MCF 10A (cell line): ENCODE data around the gene MMP8. TPM values are rescaled to one million over a fixed set of nuclear protein-coding genes. Genes with fewer than 3 reads are reported as not detected.

Experiments used
- BruUV-seq: library from RNA; stranded (reverse); fragments of 400-500 nt; replicated peaks from 2 replicates; lab custom pipeline; 2021; lab: Mats Ljungman, UMichigan
- CTCF ChIA-PET: fragments of 300-600 bp; sonication (Branson Sonifier 250); formaldehyde crosslinking; extraction: SDS; loops from one replicate; lab custom pipeline; 2021; ENCODE audit warnings: antibody characterized with exemption, inconsistent platforms; lab: Yijun Ruan, JAX
- POLR2A ChIA-PET: fragments of 300-600, 350-650 bp; sonication (Branson Sonifier 250); formaldehyde crosslinking; extraction: SDS; loops from one replicate; lab custom pipeline; 2020; ENCODE audit warnings: antibody characterized with exemption, inconsistent platforms; lab: Yijun Ruan, JAX
- DNase-seq: peaks from one replicate; pipeline ENCODE4 v3.0.0-alpha.2; 2018; ENCODE audit not compliant: unreplicated experiment
- H3K27ac Mint-ChIP-seq: one replicate; pipeline ENCODE4 v1.8.0; 2022; ENCODE audit warnings: mild to moderate bottlenecking, low read depth, mixed read lengths; ENCODE audit not compliant: unreplicated experiment
- H3K27me3 Mint-ChIP-seq: one replicate; pipeline ENCODE4 v1.8.0; 2022; ENCODE audit warnings: mixed read lengths; ENCODE audit not compliant: insufficient read depth, unreplicated experiment
- H3K36me3 Mint-ChIP-seq: one replicate; pipeline ENCODE4 v1.8.0; 2022; ENCODE audit warnings: mild to moderate bottlenecking, moderate library complexity, mixed read lengths; ENCODE audit not compliant: insufficient read depth, unreplicated experiment
- H3K4me1 Mint-ChIP-seq: one replicate; pipeline ENCODE4 v1.8.0; 2022; ENCODE audit warnings: mixed read lengths; ENCODE audit not compliant: insufficient read depth, unreplicated experiment
- H3K4me3 Mint-ChIP-seq: one replicate; pipeline ENCODE4 v1.8.0; 2022; ENCODE audit warnings: mild to moderate bottlenecking, moderate library complexity, mixed read lengths; ENCODE audit not compliant: unreplicated experiment
- H3K9me3 Mint-ChIP-seq: one replicate; pipeline ENCODE4 v1.8.0; 2022; ENCODE audit warnings: mixed read lengths; ENCODE audit not compliant: unreplicated experiment
- CTCF ChIP-seq: fragments of 200-600 bp; IDR thresholded peaks from one replicate; pipeline ENCODE4 v1.8.0; 2022; ENCODE audit warnings: antibody characterized with exemption, mild to moderate bottlenecking; ENCODE audit not compliant: unreplicated experiment
- intact Hi-C: fragments of 100-400 bp; cut with micrococcal nuclease; formaldehyde crosslinking; loops from 2 replicates; pipeline ENCODE4 v1.14.1; 2022
- total RNA-seq: library from RNA; stranded (reverse); gene quantifications from 2 replicates; pipeline ENCODE4 v1.2.3, GENCODE V29; 2022

The MMP8 gene
- total RNA-seq, 1 experiment from 2014 or later = not detected

GRCh38 chr11:102760344-102761035 lies 35.7 kb upstream of the MMP8 start:
- Mint-ChIP-seq H3K9me3 (no peaks in the 10 kb centered on the region), H3K36me3 (no peaks in the 10 kb centered on the region), H3K4me1 (peaks cover 22% of the 10 kb centered on the region), H3K4me3 (no peak overlapping the region), H3K27ac (peak overlapping the region; percentile 57), H3K27me3 (no peaks in the 10 kb centered on the region)
- ChIA-PET POLR2A (interaction anchor here (0.7 to 2.1 kb wide), 11 partner anchors 9 to 91 kb away, joined by 3 to 11 read pairs (median 3); partner anchors contain the start of gene MMP10), CTCF (interaction anchor here (0.7 kb wide), 1 partner anchor 649 kb away, joined by 6 read pairs; no protein-coding TSS in a partner anchor)
- intact Hi-C loops = no loop called here
- TSS peak; percentile 67 for BruUV-seq
- TF ChIP-seq CTCF = no peak
- DNase-seq = peak; percentile 80

GRCh38 chr11:102757823-102758549 lies 33.2 kb upstream of the MMP8 start:
- intact Hi-C loops = no loop called here
- POLR2A ChIA-PET = interaction anchor here (0.7 to 0.9 kb wide), 3 partner anchors 8 to 188 kb away, joined by 3 to 5 read pairs (median 5); no protein-coding TSS in a partner anchor
- peaks cover 16% of the 10 kb centered on the region for H3K4me1 Mint-ChIP-seq
- peaks cover 11% of the 10 kb centered on the region for H3K27me3 Mint-ChIP-seq
- no peak for TF ChIP-seq CTCF
- no peak overlapping the region for H3K27ac Mint-ChIP-seq
- H3K4me3 Mint-ChIP-seq = no peak overlapping the region
- no peaks in the 10 kb centered on the region for H3K36me3 Mint-ChIP-seq
- BruUV-seq = no TSS peak
- CTCF ChIA-PET = interaction anchor here (0.6 kb wide), 1 partner anchor 10 kb away, joined by 3 read pairs; no protein-coding TSS in a partner anchor
- peak; percentile 25 for DNase-seq
- no peaks in the 10 kb centered on the region for H3K9me3 Mint-ChIP-seq

- TF ChIP-seq CTCF = no peak
- DNase-seq = no peak
- H3K36me3 Mint-ChIP-seq = no peaks in the 10 kb centered on the region
- BruUV-seq = no TSS peak
- H3K27me3 Mint-ChIP-seq = peaks cover 11% of the 10 kb centered on the region
- no peak overlapping the region for H3K27ac Mint-ChIP-seq
- POLR2A ChIA-PET = no interaction called here
- H3K4me1 Mint-ChIP-seq = peaks cover 1% of the 10 kb centered on the region
- CTCF ChIA-PET = interaction anchor here (1.3 to 2.0 kb wide), 2 partner anchors 19 to 31 kb away, joined by 4 to 12 read pairs; no protein-coding TSS in a partner anchor
- no peaks in the 10 kb centered on the region for H3K9me3 Mint-ChIP-seq
- H3K4me3 Mint-ChIP-seq = no peak overlapping the region
- intact Hi-C loops = no loop called here
These were observed 28.5 kb upstream of the MMP8 start for GRCh38 chr11:102753267-102753666.

GRCh38 chr11:102751673-102752072 lies 26.9 kb upstream of the MMP8 start:
- Mint-ChIP-seq H3K9me3 (peaks cover 10% of the 10 kb centered on the region), H3K4me1 (no peaks in the 10 kb centered on the region), H3K27ac (no peak overlapping the region), H3K4me3 (no peak overlapping the region), H3K36me3 (no peaks in the 10 kb centered on the region), H3K27me3 (peaks cover 11% of the 10 kb centered on the region)
- ChIA-PET CTCF (interaction anchor here (2.0 kb wide), 1 partner anchor 18 kb away, joined by 12 read pairs; no protein-coding TSS in a partner anchor), POLR2A (no interaction called here)
- no TSS peak for BruUV-seq
- no peak for DNase-seq
- intact Hi-C loops = no loop called here
- no peak for TF ChIP-seq CTCF
